NK-92 (cell line): ENCODE data around the gene OR6C2.
"Not testable (repeated sequence)": the region's sequence is repeated elsewhere in the genome, so short reads cannot be mapped to it uniquely, and the experiment has no call there.

Experiments used
- DNase-seq: peaks from one replicate; lab custom pipeline; 2025; ENCODE audit not compliant: unreplicated experiment; lab: John Stamatoyannopoulos, UW

OR6C2 gene

GRCh38 chr12:55443776-55444175, at the start of gene OR6C2:
Gene OR6C2 (plus strand): TSS chr12:55444076. CDS start chr12:55452214, 8,138 bp downstream.
- DNase-seq, result no peak

GRCh38 chr12:55396326-55396725, 47.5 kb upstream of the OR6C2 start:
- DNase-seq, result no peak

- no peak for DNase-seq
Observed at GRCh38 chr12:55400229-55400628, 43.6 kb upstream of the OR6C2 start, which contains the start of gene OR6C65. Gene OR6C65 (plus strand): TSS chr12:55400529. CDS start chr12:55400529, 0 bp downstream.

GRCh38 chr12:55407866-55408265, 36.0 kb upstream of the OR6C2 start:
- DNase-seq, result no peak

- DNase-seq, result not testable (repeated sequence)
Observed at GRCh38 chr12:55409133-55409532, 34.7 kb upstream of the OR6C2 start.

GRCh38 chr12:55412138-55412537, 31.7 kb upstream of the OR6C2 start:
- not testable (repeated sequence) for DNase-seq

- not testable (repeated sequence) for DNase-seq
Observed at GRCh38 chr12:55413498-55414388, 30.1 kb upstream of the OR6C2 start.

GRCh38 chr12:55414396-55414823, 29.5 kb upstream of the OR6C2 start:
- not testable (repeated sequence) for DNase-seq

GRCh38 chr12:55414889-55415288, 29.0 kb upstream of the OR6C2 start:
- DNase-seq, result not testable (repeated sequence)

GRCh38 chr12:55416961-55417360, 26.9 kb upstream of the OR6C2 start:
- DNase-seq, result no peak

- DNase-seq, result no peak
Observed at GRCh38 chr12:55420307-55420962, 23.4 kb upstream of the OR6C2 start.

GRCh38 chr12:55425954-55426353, 17.9 kb upstream of the OR6C2 start, which contains the start of gene OR6C76:
Gene OR6C76 (plus strand): TSS chr12:55426254. CDS start chr12:55426254, 0 bp downstream.
- DNase-seq, result no peak

GRCh38 chr12:55428331-55429243, 15.3 kb upstream of the OR6C2 start:
- DNase-seq, result no peak

- DNase-seq, result not testable (repeated sequence)
Observed at GRCh38 chr12:55441233-55441632, 2.6 kb upstream of the OR6C2 start.

GRCh38 chr12:55445357-55445756, 1.5 kb downstream of the OR6C2 start:
- DNase-seq, result no peak

- no peak for DNase-seq
Observed at GRCh38 chr12:55446326-55446725, 2.5 kb downstream of the OR6C2 start.

- no peak for DNase-seq
Observed at GRCh38 chr12:55448825-55449224, 4.9 kb downstream of the OR6C2 start.

GRCh38 chr12:55464926-55465325, 21.1 kb downstream of the OR6C2 start:
- DNase-seq, result not testable (repeated sequence)

GRCh38 chr12:55467836-55468235, 24.0 kb downstream of the OR6C2 start:
- DNase-seq, result no peak

- no peak for DNase-seq
Observed at GRCh38 chr12:55469291-55469690, 25.4 kb downstream of the OR6C2 start.
